Right lobe of liver (tissue), 6 donors: ENCODE results near the gene CDCA4. TPM values are rescaled to one million over a fixed set of nuclear protein-coding genes. Genes with fewer than 3 reads are reported as not detected.
A peak's percentile ranks its signal among the peaks of the same experiment; 100 is the strongest.

ENCODE experiments used
- ATAC-seq, 4 donors: fragments of 200-7000 bp; cut with Tn5 transposase; one replicate each; pipeline ENCODE4 v1.9.1; 2020; ENCODE audit warnings: mild to moderate bottlenecking in 4 of 4, moderate library complexity in 4 of 4
- DNase-seq, 3 donors: peaks; one replicate each; pipeline ENCODE4 v3.0.0-alpha.2; 2020
- H3K27ac ChIP-seq, 3 donors: fragments of 200-600 bp; one replicate each; pipeline ENCODE4 v1.8.0; 2022
- H3K27me3 ChIP-seq, 2 donors: fragments of 200-600 bp; one replicate each; pipeline ENCODE4 v1.8.0; 2022
- H3K36me3 ChIP-seq, 4 donors: fragments of 200-600 bp; sonication (generic) in 1 of 4; one replicate each; pipeline versions ENCODE4 v1.5.1 to v1.8.0; 2017 to 2022; ENCODE audit warnings: control low read depth in 1 of 4
- H3K4me1 ChIP-seq, 4 donors: fragments of 200-600 bp; sonication (generic) in 1 of 4; one replicate each; pipeline versions ENCODE4 v1.5.1 to v1.8.0; 2017 to 2022; ENCODE audit warnings: control low read depth in 1 of 4
- H3K4me3 ChIP-seq, 3 donors: fragments of 200-600 bp; one replicate each; pipeline ENCODE4 v1.8.0; 2022
- H3K9me3 ChIP-seq, 4 donors: fragments of 200-600 bp; sonication (generic) in 1 of 4; one replicate each; pipeline versions ENCODE4 v1.5.1 to v1.8.0; 2017 to 2022; ENCODE audit warnings: control low read depth in 1 of 4
- POLR2A ChIP-seq: fragments of 450-650 bp; IDR thresholded peaks from one replicate; pipeline ENCODE4 v1.6.1; 2017; ENCODE audit warnings: antibody characterized with exemption, mild to moderate bottlenecking
- WGBS: methylation state at CpG from one replicate; pipeline ENCODE4 v1.1.6; 2018; ENCODE audit warnings: low coverage, low lambda C conversion rate; ENCODE audit not compliant: insufficient coverage; ENCODE audit errors: missing lambda C conversion rate; 5-methylcytosine and 5-hydroxymethylcytosine counted together
- intact Hi-C, 2 donors: fragments of 100-400 bp; cut with DNase I; formaldehyde crosslinking; loops; one replicate each; pipeline versions ENCODE4 v1.11.2 to v1.14.1; 2022
- total RNA-seq, 6 experiments: library from RNA; depleted of rRNA in 2 of 6; stranded (reverse); fragments of >200 nt in 2 of 6; fragmentation: NEBNext Ultra II Directional in 3 of 6; extraction: Animal tissue kit (Norgen Biotek cat#: 25700) in 3 of 6; gene quantifications; one replicate each; pipeline versions ENCODE4 v1.1.0 to v1.2.4, GENCODE V29; 2016 to 2023
- TF ChIP-seq, protein P1 (sequence below), 4 donors: fragments of 200-600 bp in 3 of 4; fragments of 450-650 bp in 1 of 4; IDR thresholded peaks; one replicate each; pipeline versions ENCODE4 v1.5.1 to v1.8.0; 2016 to 2022; ENCODE audit warnings: antibody characterized with exemption in 4 of 4, mild to moderate bottlenecking in 2 of 4
- donor health status: DM: no; HTN: yes; CAD: no.
- donor health status: DM: no; HTN: no; CAD: no.
- donor health status: DM: no; HTN: no; CAD: no.
- donor health status: DM: no; HTN: yes; CAD: no.
- donor health status: DM: no; HTN: yes; CAD: no.

CDCA4 gene
- total RNA-seq, 6 experiments from 2014 or later: 0.90 to 3.5 (median 1.7) TPM

GRCh38 chr14:104976198-104977007 lies 44.5 kb downstream of the CDCA4 start:
- intact Hi-C loops: loop anchor here (5.0 kb wide), 1 partner anchor 66 kb away; no protein-coding TSS in a partner anchor

GRCh38 chr14:104975481-104976197 lies 45.2 kb downstream of the CDCA4 start:
- Histone ChIP-seq H3K4me1 (peaks cover 0 to 23% (median 1%) of the 10 kb centered on the region in 4 donors), H3K27me3 (no peaks in the 10 kb centered on the region), H3K4me3 (no peak overlapping the region), H3K27ac (no peak overlapping the region), H3K9me3 (no peaks in the 10 kb centered on the region), H3K36me3 (no peaks in the 10 kb centered on the region)
- no peak for TF ChIP-seq POLR2A
- TF ChIP-seq, protein P1, sequence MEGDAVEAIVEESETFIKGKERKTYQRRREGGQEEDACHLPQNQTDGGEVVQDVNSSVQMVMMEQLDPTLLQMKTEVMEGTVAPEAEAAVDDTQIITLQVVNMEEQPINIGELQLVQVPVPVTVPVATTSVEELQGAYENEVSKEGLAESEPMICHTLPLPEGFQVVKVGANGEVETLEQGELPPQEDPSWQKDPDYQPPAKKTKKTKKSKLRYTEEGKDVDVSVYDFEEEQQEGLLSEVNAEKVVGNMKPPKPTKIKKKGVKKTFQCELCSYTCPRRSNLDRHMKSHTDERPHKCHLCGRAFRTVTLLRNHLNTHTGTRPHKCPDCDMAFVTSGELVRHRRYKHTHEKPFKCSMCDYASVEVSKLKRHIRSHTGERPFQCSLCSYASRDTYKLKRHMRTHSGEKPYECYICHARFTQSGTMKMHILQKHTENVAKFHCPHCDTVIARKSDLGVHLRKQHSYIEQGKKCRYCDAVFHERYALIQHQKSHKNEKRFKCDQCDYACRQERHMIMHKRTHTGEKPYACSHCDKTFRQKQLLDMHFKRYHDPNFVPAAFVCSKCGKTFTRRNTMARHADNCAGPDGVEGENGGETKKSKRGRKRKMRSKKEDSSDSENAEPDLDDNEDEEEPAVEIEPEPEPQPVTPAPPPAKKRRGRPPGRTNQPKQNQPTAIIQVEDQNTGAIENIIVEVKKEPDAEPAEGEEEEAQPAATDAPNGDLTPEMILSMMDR (IDR thresholded peaks at IDR 0.05): no peak
- WGBS: 19% methylated on average over 6 of the region's 21 CpGs
- peak in 1 of 3 donors; percentile 40 for DNase-seq
- intact Hi-C loops: loop anchor here (5.0 kb wide), 1 partner anchor 67 kb away; no protein-coding TSS in a partner anchor
- no peak for ATAC-seq

More at GRCh38 chr14:104976198-104977007, 44.5 kb downstream of the CDCA4 start:
- H3K27me3 ChIP-seq: no peaks in the 10 kb centered on the region
- ATAC-seq (peak; percentile 68 to 86 (median 80)), DNase-seq (peak; percentile 91 to 94 (median 93))
- no peaks in the 10 kb centered on the region for H3K9me3 ChIP-seq
- no peak overlapping the region for H3K4me3 ChIP-seq
- no peak overlapping the region for H3K27ac ChIP-seq
- no peaks in the 10 kb centered on the region for H3K36me3 ChIP-seq
- 0% methylated on average over 4 of the region's 21 CpGs for WGBS
- TF ChIP-seq POLR2A: no peak
- TF ChIP-seq, protein P1 (IDR thresholded peaks at IDR 0.05): peak; percentile 94 to 98 (median 96)
- H3K4me1 ChIP-seq: peaks cover 0 to 23% (median 1%) of the 10 kb centered on the region in 4 donors

DNA sequence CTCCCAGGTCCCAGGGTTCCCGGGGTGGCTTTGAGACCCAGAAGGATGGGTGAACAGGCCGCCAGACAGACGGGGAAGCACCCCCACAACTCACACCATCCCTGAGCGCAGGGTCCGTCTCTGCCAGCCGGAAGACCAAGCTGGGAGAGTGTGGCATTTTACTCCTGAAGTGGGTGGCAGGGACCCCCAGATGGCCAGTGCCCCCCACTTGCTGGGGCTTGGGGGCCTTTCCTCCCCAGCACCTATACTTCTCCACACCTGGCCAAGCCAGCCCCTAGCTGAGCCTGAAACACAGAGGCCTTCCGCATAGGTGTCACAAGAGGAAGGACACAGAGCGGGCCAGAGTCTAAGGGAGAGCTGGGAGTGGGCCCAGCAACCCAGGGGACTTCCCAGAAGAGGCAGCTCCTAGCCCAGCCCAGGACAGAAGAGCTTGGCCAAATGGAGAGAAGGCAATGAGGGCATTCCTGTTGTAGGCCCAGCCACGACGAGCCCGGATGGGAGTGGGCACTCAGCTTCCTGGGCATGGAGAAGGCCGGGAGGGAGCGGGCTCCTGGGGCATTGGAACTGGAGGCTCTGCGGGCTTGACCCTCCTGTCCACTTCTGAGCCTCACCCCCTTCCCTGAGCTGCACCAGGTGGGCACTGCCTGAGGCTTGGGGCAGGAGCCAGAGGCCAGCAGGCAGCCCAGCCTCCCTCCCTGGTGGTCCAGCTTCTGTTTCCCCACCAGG lies 46.1 kb downstream of the CDCA4 start:
- Histone ChIP-seq H3K4me1 (peaks cover 0 to 23% (median 1%) of the 10 kb centered on the region in 4 donors), H3K9me3 (no peaks in the 10 kb centered on the region), H3K27ac (no peak overlapping the region), H3K36me3 (no peaks in the 10 kb centered on the region), H3K4me3 (no peak overlapping the region), H3K27me3 (no peaks in the 10 kb centered on the region)
- intact Hi-C loops: loop anchor here (5.0 kb wide), 1 partner anchor 67 kb away; no protein-coding TSS in a partner anchor
- WGBS: 60% methylated on average over 1 of the region's 14 CpGs
- DNase-seq: peak; percentile 18 to 46 (median 35)
- TF ChIP-seq, protein P1 (IDR thresholded peaks at IDR 0.05): no peak
- TF ChIP-seq POLR2A: no peak
- ATAC-seq: no peak

DNA sequence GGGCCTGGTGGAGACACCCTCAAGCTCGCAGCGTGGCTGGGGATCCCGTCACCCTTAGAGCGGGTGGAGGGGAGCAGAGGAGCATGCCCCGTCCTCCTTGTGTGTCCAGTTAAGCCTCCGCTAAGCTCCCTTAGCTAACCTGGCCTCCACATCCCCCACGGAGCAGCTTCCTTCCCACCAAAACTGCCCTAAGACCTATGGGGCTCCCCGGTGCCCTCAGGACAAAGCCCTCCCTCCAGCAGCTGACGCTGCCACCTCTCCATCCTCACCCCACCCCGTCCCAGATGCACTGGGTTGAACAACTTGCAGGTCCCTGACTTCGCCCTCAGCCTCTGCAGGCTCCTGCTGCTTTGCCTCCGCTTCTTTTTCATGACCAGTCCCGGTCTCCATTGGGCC lies 46.7 kb downstream of the CDCA4 start:
- Histone ChIP-seq H3K27me3 (no peaks in the 10 kb centered on the region), H3K4me1 (peaks cover 0 to 23% (median 1%) of the 10 kb centered on the region in 4 donors), H3K4me3 (no peak overlapping the region), H3K36me3 (no peaks in the 10 kb centered on the region), H3K27ac (no peak overlapping the region), H3K9me3 (no peaks in the 10 kb centered on the region)
- WGBS: 81% methylated on average over 5 of the region's 13 CpGs
- intact Hi-C loops: no loop called here
- TF ChIP-seq, protein P1 (IDR thresholded peaks at IDR 0.05): no peak
- TF ChIP-seq POLR2A: no peak
- ATAC-seq: no peak
- peak in 2 of 3 donors; percentile 13 to 37 for DNase-seq
